DMS53 treated with DMSO at 0.1 percent for 48 hours (cell line): ENCODE results near the gene ANXA8.

ENCODE experiments used
- DNase-seq: peaks from one replicate; lab custom pipeline; 2025; ENCODE audit not compliant: unreplicated experiment; lab: John Stamatoyannopoulos, UW

ANXA8 gene

GRCh38 chr10:47449102-47449978, 34.6 kb downstream of the ANXA8 start:
- DNase-seq, result peak; percentile 40

DNA sequence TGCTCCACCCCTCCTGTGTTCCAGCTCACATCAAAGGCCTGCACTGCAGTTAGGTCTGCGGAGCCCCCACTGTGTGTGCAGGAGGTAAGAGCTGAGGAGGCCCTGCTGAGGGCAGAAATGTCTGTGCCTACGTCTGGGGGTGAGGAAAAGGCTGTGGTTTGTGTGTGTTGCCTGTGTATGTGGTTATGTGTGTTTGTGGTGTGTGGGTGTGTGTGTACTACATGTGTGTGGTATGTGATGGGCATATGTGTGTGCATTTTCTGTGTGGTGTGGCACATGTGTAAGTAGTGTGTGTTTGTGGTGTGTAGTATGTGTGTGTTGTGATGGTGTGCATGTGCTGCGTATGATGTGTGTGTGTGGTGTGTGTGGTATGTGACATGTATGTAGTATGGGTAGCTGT, 36.2 kb downstream of the ANXA8 start:
- no peak for DNase-seq

GRCh38 chr10:47447209-47447608, 36.7 kb downstream of the ANXA8 start:
- no peak for DNase-seq

DNA sequence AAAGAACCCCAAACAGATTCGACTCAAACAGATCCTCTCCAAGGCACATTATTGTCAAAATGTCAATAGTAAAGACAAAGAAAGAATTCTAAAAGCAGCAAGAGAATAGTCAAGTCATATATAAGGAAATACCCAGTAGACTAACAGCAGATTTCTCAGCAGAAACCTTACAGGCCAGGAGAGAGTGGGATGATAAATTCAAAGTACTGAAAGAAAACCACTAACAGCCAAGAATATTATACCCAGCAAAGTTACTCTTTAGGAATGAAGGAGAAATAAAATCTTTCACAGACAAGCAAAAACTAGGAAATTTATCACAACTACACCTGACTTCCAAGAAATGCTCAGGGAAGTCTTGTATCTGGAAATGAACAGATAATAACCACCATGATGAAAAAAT, 38.2 kb downstream of the ANXA8 start:
- DNase-seq, result no peak

- no peak for DNase-seq
These were observed 39.9 kb downstream of the ANXA8 start for GRCh38 chr10:47444047-47444446.

- DNase-seq, result no peak
These were observed 40.8 kb downstream of the ANXA8 start for GRCh38 chr10:47443145-47443544.

DNA sequence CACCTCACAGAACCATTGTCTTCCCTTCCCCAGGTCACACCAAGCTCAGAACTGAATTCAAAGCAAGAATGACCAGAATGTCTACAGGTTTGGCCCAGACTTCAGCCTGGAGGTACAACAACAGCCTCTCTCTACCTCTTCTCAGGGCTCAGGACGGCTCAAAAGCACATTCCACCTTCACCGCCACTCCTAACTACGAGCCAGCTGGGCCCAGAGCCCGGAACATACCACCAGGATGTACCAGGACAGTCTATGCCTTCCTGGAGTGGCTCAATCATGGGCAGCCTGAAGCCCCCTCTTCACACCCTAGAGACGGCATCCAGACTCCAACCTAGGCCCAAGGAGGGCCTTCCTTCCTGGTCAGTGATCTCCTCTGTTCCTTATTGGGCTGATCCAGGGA, 41.6 kb downstream of the ANXA8 start:
- no peak for DNase-seq

DNA sequence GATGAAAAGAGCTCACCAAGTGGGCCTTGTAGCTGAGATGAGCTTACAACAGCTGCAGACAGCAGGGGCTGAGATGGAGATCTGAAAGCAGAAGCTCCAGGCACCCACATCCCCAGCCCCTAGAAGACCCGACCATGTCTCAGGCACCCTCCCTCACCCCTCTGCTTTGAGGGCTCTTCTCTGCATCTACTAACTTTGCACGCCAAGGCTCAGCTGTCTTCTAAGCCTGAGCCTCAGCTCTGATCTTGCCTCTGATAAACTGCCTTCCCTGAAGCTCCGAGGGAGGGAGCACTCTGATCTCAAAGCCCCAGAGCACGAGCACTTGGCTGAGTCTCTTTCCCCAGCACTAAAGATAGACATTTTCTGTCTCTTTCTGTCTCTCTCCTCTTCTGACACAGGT, 42.0 kb downstream of the ANXA8 start:
- no peak for DNase-seq

GRCh38 chr10:47440207-47440606, 43.7 kb downstream of the ANXA8 start:
- DNase-seq, result no peak

DNA sequence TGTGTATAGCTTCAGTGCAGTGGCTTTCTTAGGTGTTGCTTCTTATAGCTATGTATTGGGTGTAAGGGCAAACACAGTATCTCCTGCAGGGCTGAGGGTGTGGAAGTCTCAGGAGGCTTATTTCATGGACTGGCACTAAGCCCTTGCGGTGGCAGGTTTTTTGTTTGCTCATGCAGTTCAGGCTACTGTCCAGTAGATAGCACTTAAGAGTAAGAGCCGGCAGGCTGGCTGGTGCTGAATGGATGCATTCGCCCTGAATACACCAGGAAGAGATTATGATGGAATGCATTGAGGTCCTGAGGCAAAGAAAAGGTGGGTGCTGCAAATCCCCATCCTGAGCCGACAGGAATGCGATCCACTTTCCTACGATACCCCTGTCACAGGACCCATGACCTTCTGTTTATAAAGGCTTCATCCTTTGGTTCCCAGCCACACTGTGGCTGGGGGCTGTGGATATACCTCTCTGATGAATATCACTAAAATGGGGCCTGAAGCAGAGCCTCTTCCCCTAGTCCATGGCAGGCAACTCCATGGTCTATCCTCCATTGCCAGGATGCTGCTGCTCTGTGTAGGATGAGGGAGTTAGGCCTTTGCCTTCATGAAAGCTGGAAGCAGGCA, 44.9 kb downstream of the ANXA8 start:
- DNase-seq, result peak; percentile 82

DNA sequence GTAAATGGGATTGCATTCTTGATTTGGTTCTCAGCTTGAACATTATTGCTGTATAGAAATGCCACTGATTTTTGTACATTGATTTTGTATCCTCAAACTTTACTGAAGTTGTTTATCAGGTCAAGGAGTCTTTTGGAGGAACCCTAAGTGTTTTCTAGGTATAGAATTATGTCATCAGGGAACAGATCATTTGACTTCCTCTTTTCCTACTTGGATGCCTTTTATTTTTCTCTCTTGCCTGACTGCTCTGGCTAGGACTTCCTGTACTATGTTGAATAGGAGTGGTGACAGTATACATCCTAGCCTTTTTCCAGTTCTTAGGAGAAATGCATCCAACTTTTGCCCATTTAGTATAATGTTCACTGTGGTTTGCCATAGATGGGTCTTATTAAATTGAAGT, 48.8 kb downstream of the ANXA8 start:
- DNase-seq, result no peak

DNA sequence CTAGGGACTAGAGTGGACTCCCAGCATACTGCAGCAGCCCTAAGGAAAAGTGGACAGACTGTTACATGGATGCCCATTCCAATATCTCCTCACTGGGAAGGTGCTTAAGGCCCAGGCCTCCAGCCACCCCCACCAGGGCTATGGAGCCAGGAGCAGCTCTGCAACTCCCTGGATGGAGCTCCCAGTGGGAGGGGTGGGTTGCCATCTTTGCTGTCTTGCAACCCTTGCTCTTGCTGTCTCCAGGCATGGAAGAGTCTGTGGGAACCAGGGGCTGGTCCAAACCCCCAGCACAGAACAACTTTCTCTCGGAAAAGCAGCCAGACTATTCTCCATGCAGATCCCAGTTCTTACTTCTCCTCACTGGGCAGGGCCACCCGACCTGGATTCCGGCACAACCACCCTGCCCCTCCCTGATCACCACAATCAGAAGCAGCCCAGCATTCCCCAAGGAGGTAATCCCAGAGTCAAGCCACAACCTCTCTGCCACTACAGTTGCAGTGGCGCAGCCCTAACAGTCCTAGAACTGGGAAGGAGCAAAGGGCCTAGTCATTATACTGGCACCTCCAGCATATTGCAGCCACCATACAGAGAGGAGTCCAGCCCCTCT, 58.0 kb downstream of the ANXA8 start:
- no peak for DNase-seq

- no peak for DNase-seq
These were observed 59.7 kb downstream of the ANXA8 start for GRCh38 chr10:47424231-47424630.

GRCh38 chr10:47423476-47423875, 60.4 kb downstream of the ANXA8 start:
- DNase-seq, result no peak

DNA sequence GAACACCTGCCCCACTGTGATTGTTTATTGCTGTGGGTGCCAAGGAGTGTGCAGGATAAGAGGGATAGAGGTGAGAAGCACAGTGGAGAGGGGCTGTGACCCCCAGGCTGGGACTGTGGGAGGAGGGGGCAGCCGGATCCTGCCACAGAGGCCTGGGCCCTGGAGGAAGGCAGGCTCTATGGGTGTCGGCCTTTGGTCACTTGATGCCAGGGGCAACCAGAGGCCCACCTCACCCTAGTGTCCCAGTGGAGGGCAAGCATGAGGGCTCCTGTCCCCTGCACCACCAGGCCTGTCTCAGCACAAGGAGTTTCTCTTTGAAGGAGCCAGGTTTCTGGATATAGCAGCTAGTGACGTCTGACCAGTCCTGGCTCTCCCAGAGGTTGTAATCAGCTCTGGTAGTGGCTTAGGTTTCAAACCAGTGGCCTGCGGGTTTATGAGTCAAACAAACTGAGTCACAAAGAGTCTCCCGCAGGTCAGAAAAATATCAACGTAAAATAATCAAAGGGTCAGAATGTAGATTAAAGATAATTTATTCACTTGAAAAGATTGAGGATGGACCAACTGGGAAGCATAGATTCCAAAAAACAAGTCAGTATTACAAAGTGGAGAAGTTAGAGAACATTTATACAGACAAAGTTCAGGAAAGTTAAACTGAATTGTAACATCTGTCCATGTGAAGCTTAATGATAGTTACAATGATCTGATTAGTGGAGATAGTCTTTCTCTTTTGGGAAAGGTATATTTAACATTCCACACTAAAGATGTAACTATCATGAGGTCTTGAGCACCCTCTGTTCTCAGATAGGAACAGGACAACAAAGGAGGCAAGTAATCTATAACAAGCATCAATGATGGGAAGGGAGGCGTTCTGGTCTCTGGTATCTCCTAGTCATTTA, 62.6 kb downstream of the ANXA8 start:
- DNase-seq, result no peak

DNA sequence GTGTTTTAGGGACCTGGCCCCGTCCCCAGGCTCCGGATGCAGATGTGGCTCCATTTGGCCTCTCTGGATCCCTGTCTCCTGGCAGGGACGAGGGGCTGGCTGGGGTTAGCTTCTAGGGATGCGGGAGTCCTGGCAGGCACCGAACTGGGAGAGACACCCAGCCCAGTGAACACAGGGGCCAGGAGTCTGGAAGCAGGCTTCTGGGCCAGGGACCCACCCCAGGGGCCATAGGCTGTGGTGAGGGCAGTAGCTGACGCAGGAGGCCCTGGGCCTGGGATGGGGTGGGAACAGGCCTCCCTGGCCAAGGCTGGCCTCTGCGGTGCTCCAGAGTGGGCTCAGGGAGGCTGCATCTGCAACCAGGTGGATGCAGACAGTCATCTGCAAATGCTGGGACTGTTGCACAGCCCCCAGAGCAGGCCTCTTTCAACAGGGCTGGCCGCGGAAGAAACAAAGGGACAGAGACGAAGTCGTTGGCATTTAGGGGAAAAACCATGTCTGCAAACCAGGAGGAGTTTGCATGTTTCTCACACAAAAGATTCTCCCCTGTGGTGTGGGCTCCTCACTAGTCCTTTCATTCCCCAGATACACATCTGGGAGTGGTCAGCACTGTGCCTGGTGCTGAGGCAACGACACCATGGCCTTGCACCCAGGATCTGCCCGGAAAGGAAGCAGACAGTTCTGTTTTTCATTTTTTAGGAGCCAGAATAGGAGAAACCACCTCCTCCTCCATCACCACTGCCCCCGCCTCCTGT, 63.4 kb downstream of the ANXA8 start:
- DNase-seq, result no peak

- DNase-seq, result no peak
These were observed 64.5 kb downstream of the ANXA8 start for GRCh38 chr10:47419421-47419820.

DNA sequence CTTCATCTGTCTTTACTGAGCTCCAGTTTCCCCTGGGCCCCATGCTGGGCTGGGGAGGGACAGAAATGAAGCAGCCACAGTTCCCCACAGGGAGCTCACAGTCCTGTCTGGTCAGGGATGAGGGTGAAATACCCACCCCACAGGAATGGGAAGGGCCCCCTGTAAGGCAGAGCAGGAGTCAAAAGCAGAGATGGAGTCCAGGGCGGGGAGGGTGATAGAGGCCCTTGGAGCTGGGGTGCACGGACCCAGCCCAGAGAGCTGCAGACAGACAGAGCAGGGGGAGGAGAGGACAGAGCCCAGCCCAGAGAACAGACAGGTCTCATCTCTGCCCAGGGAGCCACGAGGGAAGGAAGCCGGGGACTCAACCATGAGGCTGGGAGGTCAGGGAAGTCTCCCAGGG, 64.9 kb downstream of the ANXA8 start:
- no peak for DNase-seq

DNA sequence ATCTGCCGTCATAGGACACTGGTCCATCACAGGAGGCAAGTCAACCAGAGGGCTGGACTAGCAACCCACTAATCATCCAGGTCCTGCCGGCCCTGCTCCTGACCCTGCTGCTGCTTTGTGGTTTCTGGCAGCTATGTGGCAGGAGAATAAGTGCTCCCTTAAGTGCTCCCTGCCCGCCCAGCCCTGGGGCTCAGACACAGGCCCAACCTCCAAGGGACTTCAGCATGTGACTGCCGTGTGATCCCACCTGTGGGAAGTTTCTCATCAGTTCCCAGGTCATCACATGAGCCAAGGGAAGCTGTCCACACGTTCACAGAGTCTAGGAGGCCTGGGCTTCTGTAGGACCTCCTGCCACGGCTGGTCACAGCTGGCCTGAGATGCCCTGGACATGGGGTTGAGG, 65.6 kb downstream of the ANXA8 start:
- no peak for DNase-seq
